GM18520 (cell line): ENCODE data around the gene ITGA1.
"Not testable (repeated sequence)": the region's sequence is repeated elsewhere in the genome, so short reads cannot be mapped to it uniquely, and the experiment has no call there.

Experiments used
- ATAC-seq: cut with Tn5 transposase; IDR thresholded peaks from one replicate; pipeline ENCODE4 v1.9.1; 2021; ENCODE audit not compliant: unreplicated experiment

ITGA1 gene

DNA sequence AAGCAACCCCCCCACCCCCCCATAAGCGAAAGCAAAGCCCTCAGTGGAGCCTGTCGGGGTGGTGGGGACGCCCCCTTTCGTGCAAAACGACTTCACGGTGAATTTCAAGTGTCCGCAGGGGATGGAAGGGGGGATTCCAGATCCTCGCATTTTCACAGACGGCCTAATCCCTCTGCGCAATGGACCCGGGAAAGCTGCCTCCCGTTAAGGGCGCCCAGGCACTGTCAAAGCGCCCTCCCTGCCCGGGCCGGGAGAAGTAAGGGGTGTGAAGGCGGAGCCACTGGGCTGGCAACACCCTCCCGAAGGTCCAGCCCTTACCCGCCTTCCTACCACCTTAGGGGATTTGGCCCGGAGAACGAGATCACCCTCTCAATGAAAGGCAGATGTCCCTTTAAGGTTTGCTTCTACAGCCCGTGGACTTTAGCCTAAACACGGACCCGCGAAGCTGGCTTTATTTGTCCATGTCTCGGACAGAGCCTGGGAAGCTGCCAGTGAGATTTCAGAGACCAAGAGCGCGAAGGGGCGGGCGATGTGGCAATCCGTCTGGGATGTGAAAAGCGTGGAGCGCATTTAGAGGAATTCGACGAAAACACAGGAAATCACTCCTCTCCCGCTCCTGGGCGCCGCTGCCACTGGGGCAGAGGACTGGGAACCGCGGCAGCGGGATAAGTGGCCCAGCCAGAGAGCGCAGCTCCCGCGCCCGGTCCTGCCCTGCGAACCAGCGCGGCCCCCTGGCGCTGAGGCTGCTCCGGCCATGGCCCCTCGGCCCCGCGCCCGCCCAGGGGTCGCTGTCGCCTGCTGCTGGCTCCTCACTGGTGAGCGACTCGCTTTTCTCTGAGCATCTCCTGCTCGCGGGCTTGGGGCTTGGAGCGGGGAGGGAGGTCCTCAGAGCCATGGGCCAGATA is at the start of gene ITGA1, which contains the start of gene PELO:
Gene ITGA1, plus strand, starts transcription at position 317 of the 905 bp plus-strand sequence. Its CDS starts 438 bp downstream, at position 755.
Gene PELO, plus strand, starts transcription at position 317 of the 905 bp plus-strand sequence. CDS start 12,479 bp downstream, outside the sequence.
- peak; percentile 71 for ATAC-seq

DNA sequence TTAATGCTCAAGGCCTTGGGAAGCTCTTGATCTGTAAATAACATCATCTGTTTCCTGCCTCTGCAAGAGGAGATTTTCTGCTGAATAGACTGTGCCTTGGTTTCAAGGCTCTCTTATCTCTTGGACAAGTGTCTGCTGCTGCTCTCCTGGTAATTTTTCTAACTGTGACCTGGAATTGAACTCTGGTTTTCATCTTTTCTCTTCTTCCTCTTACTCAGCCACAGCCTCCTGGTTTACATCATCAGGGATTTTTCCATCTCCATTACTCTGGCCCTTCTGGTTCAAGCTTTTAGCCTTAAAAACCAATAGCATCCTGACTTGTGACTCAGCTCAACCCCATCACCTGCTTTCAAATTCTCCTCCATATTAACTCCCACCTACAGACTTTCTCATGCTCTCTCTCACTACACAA is 49.6 kb upstream of the ITGA1 start:
- peak; percentile 42 for ATAC-seq

- no peak for ATAC-seq
These were observed 47.7 kb upstream of the ITGA1 start for GRCh38 chr5:52740007-52740406.

DNA sequence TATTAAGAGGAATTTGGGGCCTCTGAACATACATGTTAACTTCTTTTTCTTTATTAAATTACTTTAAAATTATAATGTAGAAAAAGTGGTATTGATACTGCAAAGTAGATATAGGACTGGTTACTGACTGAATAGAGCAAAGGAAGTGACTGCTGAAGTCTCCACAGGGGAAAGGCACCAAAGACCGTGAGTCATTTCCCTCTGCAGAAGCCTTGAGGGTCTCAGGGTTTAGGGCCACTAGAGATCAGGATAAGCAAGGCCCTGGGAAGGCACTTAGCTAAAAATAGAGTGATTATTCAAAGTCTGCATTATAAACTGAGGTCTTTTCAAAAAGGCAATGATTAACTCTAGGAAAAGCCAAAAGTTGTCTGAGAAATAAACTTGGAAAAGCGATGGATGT is 44.7 kb upstream of the ITGA1 start:
- ATAC-seq, result no peak

- no peak for ATAC-seq
These were observed 44.2 kb upstream of the ITGA1 start for GRCh38 chr5:52743529-52743928.

DNA sequence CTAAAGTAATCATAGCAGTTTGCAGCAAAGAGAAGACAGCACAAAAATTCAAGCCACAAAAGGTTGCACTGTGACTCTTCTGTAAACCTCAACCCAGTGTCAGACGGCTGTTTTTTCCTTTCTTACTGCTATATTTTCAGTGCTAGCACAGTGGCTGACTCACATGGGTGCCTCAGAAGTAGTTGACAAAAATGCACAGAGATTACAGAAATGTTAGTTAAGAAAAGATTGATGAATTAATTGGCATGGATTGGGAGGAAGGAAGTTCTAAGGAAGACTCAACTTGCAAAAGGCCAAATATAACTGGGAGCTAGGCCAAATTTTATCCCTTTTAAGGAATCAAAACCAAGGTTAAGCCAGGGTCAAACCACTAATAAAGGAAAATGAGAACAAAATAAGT is 43.7 kb upstream of the ITGA1 start:
- ATAC-seq, result peak; percentile 82

- ATAC-seq, result not testable (repeated sequence)
These were observed 42.8 kb upstream of the ITGA1 start for GRCh38 chr5:52744867-52745458.

DNA sequence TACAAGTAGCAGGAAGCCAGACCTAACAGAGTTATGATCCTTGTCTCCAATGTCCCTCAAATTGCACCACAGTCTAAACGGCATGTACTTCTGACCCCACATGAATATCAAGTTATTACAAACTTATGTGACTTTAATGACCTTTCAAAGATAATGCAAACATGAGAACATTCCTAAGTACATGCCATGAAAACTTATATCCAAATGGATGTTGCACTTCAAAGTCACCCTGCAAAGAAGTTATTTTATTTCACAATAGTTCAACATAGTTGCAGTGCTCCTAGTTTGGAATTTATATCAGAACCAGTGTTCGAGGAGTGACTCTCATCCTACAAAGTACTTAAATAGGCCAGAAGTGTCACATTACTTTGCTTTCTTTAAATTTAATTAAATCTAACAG is 41.2 kb upstream of the ITGA1 start:
- no peak for ATAC-seq

DNA sequence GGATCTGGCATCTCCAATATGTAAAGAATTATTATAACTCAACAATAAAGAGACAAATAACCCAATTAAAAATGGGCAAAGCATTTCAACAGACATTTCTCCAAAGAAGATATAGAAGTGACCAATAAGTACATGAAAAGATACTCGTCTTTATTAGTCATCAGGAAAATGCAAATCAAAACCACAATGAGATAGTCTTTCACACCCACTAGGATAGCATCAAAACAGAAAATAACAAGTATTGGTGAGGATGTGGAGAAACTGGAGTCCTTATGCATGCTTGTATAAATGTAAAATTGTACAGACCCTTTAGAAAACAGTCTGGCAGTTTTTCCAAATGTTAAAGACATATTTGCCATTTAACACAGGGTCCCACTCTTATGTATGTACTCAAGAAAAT is 39.1 kb upstream of the ITGA1 start:
- peak; percentile 57 for ATAC-seq

- ATAC-seq, result no peak
These were observed 38.0 kb upstream of the ITGA1 start for GRCh38 chr5:52749666-52750065.

GRCh38 chr5:52751137-52751536 is 36.6 kb upstream of the ITGA1 start:
- no peak for ATAC-seq

DNA sequence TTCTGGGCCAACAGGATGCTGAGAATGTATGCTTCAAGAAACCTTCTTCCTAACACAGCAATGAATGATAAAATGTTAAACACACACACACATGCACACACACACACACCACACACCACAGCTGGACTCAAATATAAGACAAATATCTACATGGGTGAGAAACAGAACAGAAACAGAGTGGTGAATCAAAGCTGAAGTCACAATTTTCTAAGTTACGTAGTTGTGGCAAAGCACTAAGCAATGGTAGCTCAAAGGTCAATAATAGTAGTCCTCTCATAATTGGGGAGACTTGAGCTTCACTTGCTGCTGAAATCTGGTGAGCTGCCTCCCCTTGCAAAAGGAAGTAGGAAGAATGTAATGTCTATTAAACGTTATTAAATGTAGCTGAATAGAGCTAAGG is 33.7 kb upstream of the ITGA1 start:
- peak; percentile 62 for ATAC-seq

GRCh38 chr5:52757527-52757926 is 30.2 kb upstream of the ITGA1 start:
- no peak for ATAC-seq

DNA sequence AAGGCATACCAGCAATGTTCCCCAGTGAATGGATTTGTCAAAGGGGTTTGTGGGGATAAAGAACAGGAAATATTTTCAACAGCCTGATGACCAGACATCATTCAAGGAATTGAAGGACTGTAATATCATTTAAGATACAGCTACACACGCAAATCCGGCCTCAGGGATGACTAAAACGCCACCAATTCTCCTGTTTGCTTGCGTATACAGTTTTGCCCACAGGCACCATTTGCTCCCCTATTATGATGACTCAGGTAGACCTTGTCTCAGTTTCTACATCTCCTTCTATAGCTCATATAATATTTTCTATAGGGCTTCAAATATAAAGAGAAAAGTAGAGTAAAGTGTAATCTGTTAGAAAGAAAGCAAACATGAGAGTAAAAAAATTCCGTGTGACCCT is 29.7 kb upstream of the ITGA1 start:
- ATAC-seq, result no peak

GRCh38 chr5:52759331-52759730 is 28.4 kb upstream of the ITGA1 start:
- no peak for ATAC-seq

DNA sequence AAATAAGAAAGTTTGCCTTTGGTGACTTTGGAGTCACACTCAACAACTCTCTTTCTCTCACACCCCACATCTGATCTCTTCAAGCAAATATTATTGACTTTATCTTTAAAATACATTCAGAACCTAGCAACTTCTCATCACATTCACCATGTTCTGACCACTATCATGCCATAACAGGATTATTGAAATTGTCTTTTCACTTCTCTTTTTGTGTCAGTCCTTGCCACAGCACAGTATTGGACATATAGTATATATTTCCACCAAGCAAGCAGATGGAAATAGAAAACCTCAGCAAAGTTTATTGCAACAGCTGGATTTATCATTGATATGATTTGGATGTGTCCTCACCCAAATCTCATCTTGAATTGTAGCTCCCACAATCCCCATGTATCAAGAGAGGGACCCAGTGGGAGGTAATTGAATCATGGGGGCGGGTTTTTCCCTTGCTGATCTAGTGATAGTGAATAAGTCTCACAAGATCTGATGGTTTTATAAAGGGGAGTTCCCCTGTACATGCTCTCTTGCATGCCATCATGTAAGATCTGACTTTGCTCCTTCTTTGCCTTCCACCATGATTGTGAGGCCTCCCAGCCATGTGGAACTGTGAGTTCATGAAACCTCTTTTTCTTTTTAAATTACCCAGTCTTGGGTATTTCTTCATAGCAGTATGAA is 26.9 kb upstream of the ITGA1 start:
- ATAC-seq, result peak; percentile 72

- ATAC-seq, result no peak
These were observed 20.4 kb upstream of the ITGA1 start for GRCh38 chr5:52767217-52767743.

GRCh38 chr5:52767766-52768480 is 19.8 kb upstream of the ITGA1 start:
- ATAC-seq, result no peak

DNA sequence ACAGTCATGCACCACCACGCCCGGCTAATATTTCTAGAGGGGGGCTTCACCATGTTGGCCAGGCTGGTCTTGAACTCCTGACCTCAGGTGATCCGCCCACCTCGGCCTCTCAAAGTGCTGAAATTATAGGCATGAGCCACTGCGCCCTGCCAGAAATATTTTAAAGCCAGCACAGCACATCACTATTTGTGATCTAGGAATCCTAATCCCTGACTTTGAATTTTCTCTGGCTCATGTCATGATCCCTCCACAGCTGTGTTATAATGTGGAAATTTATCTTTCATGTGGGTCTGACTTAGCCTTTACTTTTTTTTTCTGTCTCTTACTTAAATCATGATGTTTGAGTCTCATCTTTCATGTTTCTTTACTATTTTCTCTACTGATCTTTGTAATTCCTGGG is 18.7 kb upstream of the ITGA1 start:
- no peak for ATAC-seq

GRCh38 chr5:52770287-52770939 is 17.3 kb upstream of the ITGA1 start:
- ATAC-seq, result no peak
